Measurements from ENCODE around the gene PHC3.

DNA sequence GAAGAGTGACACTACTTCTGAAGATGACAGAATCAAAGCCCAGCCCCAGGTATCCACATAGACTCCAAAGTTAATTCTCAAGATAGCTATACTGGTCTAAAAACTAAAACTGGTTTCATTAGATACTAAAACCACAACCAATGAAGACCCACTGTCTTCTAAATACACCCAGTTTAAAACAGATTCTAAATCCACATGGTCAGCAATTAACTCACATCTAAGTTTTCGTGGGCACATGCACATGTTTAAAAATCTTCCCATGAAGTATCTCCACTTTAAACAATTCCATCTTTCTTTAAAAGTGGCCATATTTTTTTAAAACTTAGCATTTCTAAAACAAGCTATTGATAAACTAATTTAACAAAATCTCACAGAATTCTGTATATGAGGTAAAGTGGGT, 80.6 kb downstream of the PHC3 start:
- TF ChIP-seq PHF8 (IDR thresholded peaks at IDR 0.05; ENCODE audit: borderline replicate concordance, low read depth) (no peak), MYC (IDR thresholded peaks at IDR 0.05; ENCODE audit: borderline replicate concordance, low read length) (no peak)
- TF ChIP-seq, protein P1, sequence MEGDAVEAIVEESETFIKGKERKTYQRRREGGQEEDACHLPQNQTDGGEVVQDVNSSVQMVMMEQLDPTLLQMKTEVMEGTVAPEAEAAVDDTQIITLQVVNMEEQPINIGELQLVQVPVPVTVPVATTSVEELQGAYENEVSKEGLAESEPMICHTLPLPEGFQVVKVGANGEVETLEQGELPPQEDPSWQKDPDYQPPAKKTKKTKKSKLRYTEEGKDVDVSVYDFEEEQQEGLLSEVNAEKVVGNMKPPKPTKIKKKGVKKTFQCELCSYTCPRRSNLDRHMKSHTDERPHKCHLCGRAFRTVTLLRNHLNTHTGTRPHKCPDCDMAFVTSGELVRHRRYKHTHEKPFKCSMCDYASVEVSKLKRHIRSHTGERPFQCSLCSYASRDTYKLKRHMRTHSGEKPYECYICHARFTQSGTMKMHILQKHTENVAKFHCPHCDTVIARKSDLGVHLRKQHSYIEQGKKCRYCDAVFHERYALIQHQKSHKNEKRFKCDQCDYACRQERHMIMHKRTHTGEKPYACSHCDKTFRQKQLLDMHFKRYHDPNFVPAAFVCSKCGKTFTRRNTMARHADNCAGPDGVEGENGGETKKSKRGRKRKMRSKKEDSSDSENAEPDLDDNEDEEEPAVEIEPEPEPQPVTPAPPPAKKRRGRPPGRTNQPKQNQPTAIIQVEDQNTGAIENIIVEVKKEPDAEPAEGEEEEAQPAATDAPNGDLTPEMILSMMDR (IDR thresholded peaks at IDR 0.05): no peak

All from A549 (cell line).